ENCODE data around the gene DUSP6.

DNA sequence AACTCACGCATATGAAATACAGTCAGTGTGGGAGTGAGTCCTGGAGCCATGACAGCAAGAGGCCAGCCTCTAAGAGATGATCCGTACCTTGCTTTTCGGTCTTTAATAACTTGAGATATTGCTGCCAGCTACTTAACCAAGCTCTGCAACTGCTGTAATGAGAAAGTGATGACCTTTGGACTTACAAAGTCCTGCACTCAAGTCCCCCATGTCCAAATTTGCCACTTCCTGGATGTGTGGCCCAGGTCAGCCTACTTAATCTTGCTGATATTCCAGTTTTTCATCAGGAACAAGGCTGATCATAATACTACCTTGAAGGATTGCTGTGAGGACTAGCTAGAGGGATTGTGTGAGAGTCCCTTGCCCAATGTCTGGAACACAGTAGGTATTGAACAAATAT, 33.8 kb upstream of the DUSP6 start:
- no peak for TF ChIP-seq EZH2 (IDR thresholded peaks at IDR 0.05; ENCODE audit: low read length, missing control alignments)
- TF ChIP-seq, protein P1, sequence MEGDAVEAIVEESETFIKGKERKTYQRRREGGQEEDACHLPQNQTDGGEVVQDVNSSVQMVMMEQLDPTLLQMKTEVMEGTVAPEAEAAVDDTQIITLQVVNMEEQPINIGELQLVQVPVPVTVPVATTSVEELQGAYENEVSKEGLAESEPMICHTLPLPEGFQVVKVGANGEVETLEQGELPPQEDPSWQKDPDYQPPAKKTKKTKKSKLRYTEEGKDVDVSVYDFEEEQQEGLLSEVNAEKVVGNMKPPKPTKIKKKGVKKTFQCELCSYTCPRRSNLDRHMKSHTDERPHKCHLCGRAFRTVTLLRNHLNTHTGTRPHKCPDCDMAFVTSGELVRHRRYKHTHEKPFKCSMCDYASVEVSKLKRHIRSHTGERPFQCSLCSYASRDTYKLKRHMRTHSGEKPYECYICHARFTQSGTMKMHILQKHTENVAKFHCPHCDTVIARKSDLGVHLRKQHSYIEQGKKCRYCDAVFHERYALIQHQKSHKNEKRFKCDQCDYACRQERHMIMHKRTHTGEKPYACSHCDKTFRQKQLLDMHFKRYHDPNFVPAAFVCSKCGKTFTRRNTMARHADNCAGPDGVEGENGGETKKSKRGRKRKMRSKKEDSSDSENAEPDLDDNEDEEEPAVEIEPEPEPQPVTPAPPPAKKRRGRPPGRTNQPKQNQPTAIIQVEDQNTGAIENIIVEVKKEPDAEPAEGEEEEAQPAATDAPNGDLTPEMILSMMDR (conservative IDR thresholded peaks at IDR 0.05 in 1 of 2, IDR thresholded peaks at IDR 0.05 in 1 of 2; ENCODE audit: low read depth in 1 of 2, low read length in 2 of 2) = no peak
